Brain microvascular endothelial cell (primary cell): Measurements from ENCODE around the gene RUVBL2.

ENCODE experiments used
- DNase-seq: peaks from one replicate; pipeline ENCODE4 v3.0.0-alpha.2; 2020
- H3K27ac ChIP-seq: fragments of 250-450 bp; sonication (Bioruptor Pico); 2 replicates; pipeline ENCODE4 v1.5.1; 2020; ENCODE audit warnings: mild to moderate bottlenecking, moderate library complexity
- H3K27me3 ChIP-seq: fragments of 250-450 bp; sonication (Bioruptor Pico); replicated peaks from 2 replicates; pipeline ENCODE4 v1.5.1; 2020; ENCODE audit warnings: mild to moderate bottlenecking
- H3K36me3 ChIP-seq: fragments of 250-450 bp; sonication (Bioruptor Pico); replicated peaks from 2 replicates; pipeline ENCODE4 v1.5.1; 2020; ENCODE audit warnings: mild to moderate bottlenecking
- H3K4me3 ChIP-seq: 2 replicates; pipeline ENCODE4 v1.5.1; 2011; ENCODE audit warnings: low read depth, mild to moderate bottlenecking, control low read depth, low read length, moderate library complexity
- CTCF ChIP-seq: IDR thresholded peaks from 2 replicates; pipeline ENCODE4 v1.5.1; 2011; ENCODE audit warnings: low read depth, mild to moderate bottlenecking, moderate library complexity, low read length, control low read depth, inconsistent platforms; ENCODE audit errors: missing control alignments
- in situ Hi-C: cut with HindIII; loops from 2 replicates; pipeline ENCODE4 v1.10.0; 2017; ENCODE audit warnings: low sequenced_read_pairs, low pct_ligation_motif_present

Gene RUVBL2

GRCh38 chr19:48955308-48955958, 38.3 kb upstream of the RUVBL2 start:
- no peaks in the 10 kb centered on the region for H3K27me3 ChIP-seq
- in situ Hi-C loops = no loop called here

GRCh38 chr19:48958006-48958405, 35.7 kb upstream of the RUVBL2 start:
- peaks cover 7% of the 10 kb centered on the region for H3K36me3 ChIP-seq

More at GRCh38 chr19:48955308-48955958, 38.3 kb upstream of the RUVBL2 start:
- Histone ChIP-seq H3K4me3 (peak overlapping the region; percentile 88), H3K27ac (peak overlapping the region; percentile 93), H3K36me3 (peaks cover 5% of the 10 kb centered on the region)
- no peak for DNase-seq
- no peak for TF ChIP-seq CTCF

GRCh38 chr19:48959341-48960239, 34.1 kb upstream of the RUVBL2 start:
- H3K36me3 ChIP-seq = peaks cover 7% of the 10 kb centered on the region
- no peak overlapping the region for H3K4me3 ChIP-seq
- H3K27me3 ChIP-seq = no peaks in the 10 kb centered on the region
- no peak for DNase-seq
- in situ Hi-C loops = no loop called here
- TF ChIP-seq CTCF = no peak
- no peak overlapping the region for H3K27ac ChIP-seq

More at GRCh38 chr19:48958006-48958405, 35.7 kb upstream of the RUVBL2 start:
- no peak for TF ChIP-seq CTCF
- DNase-seq = no peak
- in situ Hi-C loops = no loop called here
- no peaks in the 10 kb centered on the region for H3K27me3 ChIP-seq
- H3K4me3 ChIP-seq = no peak overlapping the region
- H3K27ac ChIP-seq = no peak overlapping the region

GRCh38 chr19:48961051-48961649, 32.5 kb upstream of the RUVBL2 start:
- in situ Hi-C loops = no loop called here
- H3K27me3 ChIP-seq = no peaks in the 10 kb centered on the region
- no peak for DNase-seq
- H3K36me3 ChIP-seq = peaks cover 16% of the 10 kb centered on the region
- TF ChIP-seq CTCF = no peak
- H3K4me3 ChIP-seq = no peak overlapping the region
- no peak overlapping the region for H3K27ac ChIP-seq

- Histone ChIP-seq H3K27me3 (no peaks in the 10 kb centered on the region), H3K27ac (no peak overlapping the region), H3K4me3 (no peak overlapping the region), H3K36me3 (peaks cover 18% of the 10 kb centered on the region)
- in situ Hi-C loops = no loop called here
- no peak for TF ChIP-seq CTCF
- DNase-seq = no peak
Measured at GRCh38 chr19:48961673-48962028, 32.0 kb upstream of the RUVBL2 start.
